AG10803 (cell line): Measurements from ENCODE around the gene RET.

Source experiments
- DNase-seq: peaks from one replicate; pipeline ENCODE4 v3.0.0; 2010; ENCODE audit warnings: low read depth
- H3K4me3 ChIP-seq: 2 replicates; pipeline ENCODE4 v1.5.1; 2011; ENCODE audit warnings: mild to moderate bottlenecking, low read length, control low read depth
- TF ChIP-seq, protein P1 (sequence below): conservative IDR thresholded peaks from 2 replicates; pipeline ENCODE4 v1.5.1; 2011; ENCODE audit warnings: mild to moderate bottlenecking, low read length, control low read depth, inconsistent platforms

The RET gene

DNA sequence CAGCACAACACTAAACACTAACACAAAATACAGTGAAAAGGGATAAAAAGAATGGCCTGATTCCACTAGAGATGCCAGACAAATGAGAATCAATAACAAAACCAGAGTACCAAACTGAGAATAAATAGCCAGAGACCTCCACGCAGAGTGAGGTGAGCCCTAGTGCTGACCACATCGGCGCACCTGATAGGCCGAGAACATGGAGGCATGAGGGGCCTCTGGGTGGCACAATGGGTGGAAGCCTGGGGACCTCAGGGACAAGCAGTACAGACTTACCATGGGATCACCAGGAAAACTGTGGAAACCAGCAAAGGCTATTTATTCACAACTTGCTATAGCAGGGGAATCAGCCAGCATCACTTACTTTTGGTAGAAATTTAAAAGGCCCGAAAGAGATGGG lies 59.6 kb downstream of the RET start:
- no peak for DNase-seq
- TF ChIP-seq, protein P1, sequence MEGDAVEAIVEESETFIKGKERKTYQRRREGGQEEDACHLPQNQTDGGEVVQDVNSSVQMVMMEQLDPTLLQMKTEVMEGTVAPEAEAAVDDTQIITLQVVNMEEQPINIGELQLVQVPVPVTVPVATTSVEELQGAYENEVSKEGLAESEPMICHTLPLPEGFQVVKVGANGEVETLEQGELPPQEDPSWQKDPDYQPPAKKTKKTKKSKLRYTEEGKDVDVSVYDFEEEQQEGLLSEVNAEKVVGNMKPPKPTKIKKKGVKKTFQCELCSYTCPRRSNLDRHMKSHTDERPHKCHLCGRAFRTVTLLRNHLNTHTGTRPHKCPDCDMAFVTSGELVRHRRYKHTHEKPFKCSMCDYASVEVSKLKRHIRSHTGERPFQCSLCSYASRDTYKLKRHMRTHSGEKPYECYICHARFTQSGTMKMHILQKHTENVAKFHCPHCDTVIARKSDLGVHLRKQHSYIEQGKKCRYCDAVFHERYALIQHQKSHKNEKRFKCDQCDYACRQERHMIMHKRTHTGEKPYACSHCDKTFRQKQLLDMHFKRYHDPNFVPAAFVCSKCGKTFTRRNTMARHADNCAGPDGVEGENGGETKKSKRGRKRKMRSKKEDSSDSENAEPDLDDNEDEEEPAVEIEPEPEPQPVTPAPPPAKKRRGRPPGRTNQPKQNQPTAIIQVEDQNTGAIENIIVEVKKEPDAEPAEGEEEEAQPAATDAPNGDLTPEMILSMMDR = no peak
- H3K4me3 ChIP-seq = 0 out of 2 replicates have a peak overlapping the region, but pooled peaks have one; percentile 5

DNA sequence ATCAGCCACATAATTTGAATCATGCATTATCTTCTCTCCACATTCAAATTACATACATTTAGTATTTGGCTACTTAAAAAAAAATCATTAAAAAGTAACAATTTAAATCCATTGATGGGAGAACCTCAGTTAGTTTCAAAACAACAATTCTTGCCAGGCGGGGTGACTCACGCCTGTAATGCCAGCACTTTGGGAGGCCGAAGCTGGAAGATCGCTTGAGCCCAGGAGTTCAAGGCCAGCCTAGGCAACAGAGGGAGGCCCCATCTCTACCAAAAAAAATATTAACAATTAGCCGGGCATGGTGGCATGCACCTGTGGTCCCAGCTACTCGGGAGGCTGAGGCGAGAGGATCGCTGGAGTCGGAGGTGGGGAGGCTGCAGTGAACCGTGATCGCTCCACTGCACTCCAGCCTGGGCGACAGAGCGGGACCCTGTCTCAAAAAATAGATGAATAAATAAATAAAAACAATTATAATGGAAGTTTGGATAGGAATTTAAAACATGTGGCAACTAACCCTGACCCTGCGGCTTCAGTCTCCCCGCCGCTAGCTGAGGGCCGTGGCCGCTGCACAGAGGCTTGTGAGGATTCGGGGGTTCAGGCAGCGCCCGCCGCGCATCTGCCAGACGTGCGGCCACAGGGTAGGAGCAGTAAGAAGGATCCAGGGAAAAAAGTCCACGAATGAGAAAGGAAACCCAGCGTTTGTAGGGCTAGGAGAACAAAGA lies 60.3 kb downstream of the RET start:
- DNase-seq = peak; percentile 59
- H3K4me3 ChIP-seq = peak overlapping the region; percentile 89
- TF ChIP-seq, protein P1 = no peak

DNA sequence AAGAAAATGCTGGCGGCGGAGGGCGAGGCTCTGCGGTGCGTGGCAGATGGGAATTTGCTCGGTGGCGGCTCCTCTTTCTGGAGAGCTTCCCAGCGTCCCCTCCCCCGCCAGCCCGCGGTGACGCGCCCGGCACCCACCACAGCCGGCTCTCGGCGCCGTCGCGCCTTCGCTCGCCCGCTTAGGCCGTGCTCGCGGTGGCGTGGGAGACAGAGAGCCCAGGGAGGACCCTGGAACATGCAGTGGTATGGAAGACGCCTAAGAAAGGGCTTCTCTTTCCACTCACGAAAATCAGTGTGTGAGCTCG lies 60.8 kb downstream of the RET start:
- TF ChIP-seq, protein P1 = no peak
- peak overlapping the region; percentile 89 for H3K4me3 ChIP-seq
- peak; percentile 71 for DNase-seq

DNA sequence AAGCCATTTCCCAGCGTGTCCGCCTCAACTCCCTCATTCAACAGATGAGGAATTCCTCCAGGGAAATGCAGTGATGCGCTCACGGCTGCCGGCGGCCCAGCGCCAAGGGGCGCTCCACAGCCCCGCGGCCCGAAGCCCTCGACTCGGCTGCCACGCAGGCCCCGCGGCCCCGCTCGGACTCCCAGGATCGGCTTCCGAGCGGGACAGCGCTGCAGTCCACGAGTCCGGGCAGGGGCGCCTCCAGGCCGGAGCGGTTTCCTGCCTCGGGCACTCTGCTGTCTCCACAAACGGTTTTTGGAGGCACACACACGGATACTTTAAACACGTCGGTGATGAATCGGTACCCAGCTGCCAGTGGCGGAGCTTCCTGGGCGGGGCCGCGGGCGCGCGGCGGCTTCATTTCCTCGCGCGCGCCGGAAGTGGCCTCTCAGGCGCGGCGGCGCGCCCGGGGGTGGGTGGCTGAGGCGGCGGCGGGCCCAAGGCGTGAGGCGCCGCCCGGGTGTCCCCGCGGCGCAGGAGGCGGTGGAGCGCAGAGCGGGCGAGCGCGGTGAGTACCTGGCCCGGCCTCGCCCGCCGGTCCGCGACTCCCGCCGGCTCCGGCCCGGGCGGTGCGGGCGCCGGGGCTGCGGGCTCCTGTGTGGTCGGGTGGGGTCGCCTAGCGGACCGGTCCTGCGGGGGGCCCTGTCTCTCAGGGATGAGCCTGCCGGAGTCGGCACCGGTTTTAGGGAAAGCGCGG lies 61.3 kb downstream of the RET start, which contains the start of gene CSGALNACT2:
Gene CSGALNACT2 (plus strand): TSS at position 425 of the 736 bp plus-strand sequence. CDS start 16,705 bp downstream, outside the sequence.
- TF ChIP-seq, protein P1 = no peak
- peak; percentile 88 for DNase-seq
- peak within 1 kb of the TSS; percentile 89 for H3K4me3 ChIP-seq

DNA sequence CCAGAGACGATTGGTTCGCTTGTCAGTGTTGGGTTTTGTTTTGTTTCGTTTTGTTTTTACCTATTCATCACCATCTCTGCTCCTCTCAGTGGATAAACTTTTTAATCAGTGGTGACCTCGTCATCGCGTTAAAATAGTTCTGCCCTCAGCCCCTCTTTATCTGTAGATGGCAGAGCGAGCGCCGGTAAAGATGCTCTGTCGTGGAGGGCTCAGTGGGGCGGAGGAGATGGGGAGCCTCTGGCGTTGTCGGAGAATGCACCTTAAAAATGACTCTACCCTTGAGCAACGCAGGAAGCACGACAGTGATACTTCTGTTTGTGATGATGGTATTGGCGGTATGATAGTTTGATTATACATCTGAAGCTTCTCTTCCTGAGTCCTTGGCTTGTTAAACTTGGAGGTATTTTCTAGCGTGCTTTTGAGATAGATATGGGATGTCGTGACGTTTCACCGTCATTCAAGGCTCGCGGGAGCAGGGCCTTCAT lies 61.9 kb downstream of the RET start:
- TF ChIP-seq, protein P1 = no peak
- peak overlapping the region; percentile 89 for H3K4me3 ChIP-seq
- DNase-seq = peak; percentile 37

DNA sequence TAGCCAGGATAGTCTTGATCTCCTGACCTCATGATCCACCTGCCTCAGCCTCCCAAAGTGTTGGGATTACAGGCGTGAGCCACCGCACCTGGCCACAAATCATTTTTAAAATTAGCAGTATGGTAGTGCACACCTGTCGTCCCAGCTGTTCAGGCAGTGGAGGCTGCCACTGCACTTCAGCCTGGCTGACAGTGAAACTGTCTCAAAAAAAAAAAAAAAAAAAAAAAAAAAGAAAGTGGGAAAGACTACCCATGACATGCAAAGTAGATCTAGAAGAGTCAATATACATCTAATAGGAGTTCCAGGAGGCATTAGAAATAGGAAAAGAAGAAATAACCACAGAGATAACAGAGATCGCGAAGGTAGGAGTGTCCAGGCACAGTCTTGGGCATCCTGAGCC lies 64.6 kb downstream of the RET start:
- no peak overlapping the region for H3K4me3 ChIP-seq
- TF ChIP-seq, protein P1 = no peak
- DNase-seq = no peak
